RWPE1 (cell line): ENCODE measurements around the gene TPBGL.
A peak's percentile ranks its signal among the peaks of the same experiment; 100 is the strongest.

Experiments used
- CTCF ChIA-PET: fragments of 350-600 bp; sonication (Branson Sonifier 250); formaldehyde crosslinking; extraction: SDS; loops from one replicate; lab custom pipeline; 2021; lab: Yijun Ruan, JAX
- POLR2A ChIA-PET: fragments of 400-600 bp; formaldehyde crosslinking; extraction: SDS; loops from one replicate; lab custom pipeline; 2020; ENCODE audit warnings: antibody characterized with exemption; ENCODE audit not compliant: low non-redundant PET; lab: Yijun Ruan, JAX
- DNase-seq: peaks from one replicate; pipeline ENCODE4 v3.0.0; 2012; ENCODE audit warnings: low spot score
- H3K27ac ChIP-seq: fragments of 450-650 bp; 2 replicates; pipeline ENCODE4 v1.5.1; 2017
- TF ChIP-seq, protein P1 (sequence below): fragments of 450-650 bp; conservative IDR thresholded peaks from 2 replicates; pipeline ENCODE4 v1.5.1; 2017; ENCODE audit warnings: low read depth, mild to moderate bottlenecking

TPBGL gene

DNA sequence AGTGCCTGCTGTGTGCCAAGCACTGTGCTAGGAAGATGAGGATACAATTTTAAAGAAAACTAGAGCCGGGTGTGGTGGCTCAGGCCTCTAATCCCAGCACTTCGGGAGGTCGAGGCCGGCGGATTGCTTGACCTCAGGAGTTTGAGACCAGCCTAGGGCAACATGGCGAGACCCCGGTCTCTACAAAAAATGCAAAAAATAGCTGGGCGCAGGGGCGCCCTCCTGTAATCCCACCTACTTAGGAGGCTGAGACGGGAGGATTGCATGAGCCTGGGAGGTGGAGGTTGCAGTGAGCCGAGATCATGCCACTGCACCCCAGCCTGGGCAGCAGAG, 8.3 kb downstream of the TPBGL start:
- no peak for DNase-seq
- CTCF ChIA-PET: interaction anchor here (0.6 to 2.9 kb wide), 31 partner anchors 7 to 1204 kb away, joined by 3 to 48 read pairs (median 4); no protein-coding TSS in a partner anchor
- TF ChIP-seq, protein P1, sequence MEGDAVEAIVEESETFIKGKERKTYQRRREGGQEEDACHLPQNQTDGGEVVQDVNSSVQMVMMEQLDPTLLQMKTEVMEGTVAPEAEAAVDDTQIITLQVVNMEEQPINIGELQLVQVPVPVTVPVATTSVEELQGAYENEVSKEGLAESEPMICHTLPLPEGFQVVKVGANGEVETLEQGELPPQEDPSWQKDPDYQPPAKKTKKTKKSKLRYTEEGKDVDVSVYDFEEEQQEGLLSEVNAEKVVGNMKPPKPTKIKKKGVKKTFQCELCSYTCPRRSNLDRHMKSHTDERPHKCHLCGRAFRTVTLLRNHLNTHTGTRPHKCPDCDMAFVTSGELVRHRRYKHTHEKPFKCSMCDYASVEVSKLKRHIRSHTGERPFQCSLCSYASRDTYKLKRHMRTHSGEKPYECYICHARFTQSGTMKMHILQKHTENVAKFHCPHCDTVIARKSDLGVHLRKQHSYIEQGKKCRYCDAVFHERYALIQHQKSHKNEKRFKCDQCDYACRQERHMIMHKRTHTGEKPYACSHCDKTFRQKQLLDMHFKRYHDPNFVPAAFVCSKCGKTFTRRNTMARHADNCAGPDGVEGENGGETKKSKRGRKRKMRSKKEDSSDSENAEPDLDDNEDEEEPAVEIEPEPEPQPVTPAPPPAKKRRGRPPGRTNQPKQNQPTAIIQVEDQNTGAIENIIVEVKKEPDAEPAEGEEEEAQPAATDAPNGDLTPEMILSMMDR: peak; percentile 48
- no peak overlapping the region for H3K27ac ChIP-seq
- POLR2A ChIA-PET: no interaction called here

DNA sequence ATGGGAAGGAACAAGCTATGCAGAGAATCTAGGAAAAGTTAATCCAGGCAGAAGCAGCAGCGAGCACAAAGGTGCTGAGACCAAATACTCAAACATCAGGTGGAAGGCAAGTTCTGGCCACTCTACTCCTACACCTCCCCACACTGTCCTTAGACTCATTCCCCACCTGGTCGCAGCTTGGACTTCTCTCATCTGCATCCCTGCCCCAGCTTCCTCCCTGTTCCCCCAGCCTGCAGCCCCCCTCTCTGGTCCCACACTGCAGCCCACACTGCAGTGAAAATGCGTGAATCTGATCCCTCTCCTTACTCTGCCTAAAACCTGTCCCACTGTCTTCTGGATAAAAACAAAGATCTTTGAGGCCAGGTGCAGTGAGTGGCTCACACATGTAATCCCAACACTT, 9.1 kb downstream of the TPBGL start:
- CTCF ChIA-PET: interaction anchor here (1.9 to 2.9 kb wide), 3 partner anchors 8 to 227 kb away, joined by 6 to 48 read pairs (median 15); no protein-coding TSS in a partner anchor

DNA sequence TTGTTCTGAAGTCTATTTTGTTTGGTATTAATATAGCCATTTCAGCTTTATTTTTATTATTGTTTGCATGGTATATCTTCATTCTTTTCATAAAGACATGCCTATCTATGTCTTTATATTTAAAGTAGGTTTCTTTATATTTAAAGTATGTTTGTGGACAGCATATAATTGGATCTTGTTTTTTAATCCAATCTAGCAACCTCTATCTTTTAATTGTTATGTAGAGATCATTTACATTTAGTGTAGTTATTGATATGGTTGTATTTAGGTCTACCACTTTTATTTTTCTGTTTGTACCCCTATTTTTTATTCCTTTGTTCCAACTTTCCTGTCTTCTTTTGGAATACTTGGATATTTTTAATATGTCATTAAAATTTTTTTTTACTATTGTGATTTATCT, 13.8 kb downstream of the TPBGL start:
- H3K27ac ChIP-seq: no peak overlapping the region
- ChIA-PET CTCF (interaction anchor here (1.5 kb wide), 1 partner anchor 25 kb away, joined by 3 read pairs; no protein-coding TSS in a partner anchor), POLR2A (interaction anchor here (0.7 kb wide), 1 partner anchor 34 kb away, joined by 3 read pairs; no protein-coding TSS in a partner anchor)
- no peak for DNase-seq
- TF ChIP-seq, protein P1: no peak

More for the DNA sequence above, 9.1 kb downstream of the TPBGL start:
- POLR2A ChIA-PET: no interaction called here
- TF ChIP-seq, protein P1: no peak
- no peak overlapping the region for H3K27ac ChIP-seq
- DNase-seq: no peak

DNA sequence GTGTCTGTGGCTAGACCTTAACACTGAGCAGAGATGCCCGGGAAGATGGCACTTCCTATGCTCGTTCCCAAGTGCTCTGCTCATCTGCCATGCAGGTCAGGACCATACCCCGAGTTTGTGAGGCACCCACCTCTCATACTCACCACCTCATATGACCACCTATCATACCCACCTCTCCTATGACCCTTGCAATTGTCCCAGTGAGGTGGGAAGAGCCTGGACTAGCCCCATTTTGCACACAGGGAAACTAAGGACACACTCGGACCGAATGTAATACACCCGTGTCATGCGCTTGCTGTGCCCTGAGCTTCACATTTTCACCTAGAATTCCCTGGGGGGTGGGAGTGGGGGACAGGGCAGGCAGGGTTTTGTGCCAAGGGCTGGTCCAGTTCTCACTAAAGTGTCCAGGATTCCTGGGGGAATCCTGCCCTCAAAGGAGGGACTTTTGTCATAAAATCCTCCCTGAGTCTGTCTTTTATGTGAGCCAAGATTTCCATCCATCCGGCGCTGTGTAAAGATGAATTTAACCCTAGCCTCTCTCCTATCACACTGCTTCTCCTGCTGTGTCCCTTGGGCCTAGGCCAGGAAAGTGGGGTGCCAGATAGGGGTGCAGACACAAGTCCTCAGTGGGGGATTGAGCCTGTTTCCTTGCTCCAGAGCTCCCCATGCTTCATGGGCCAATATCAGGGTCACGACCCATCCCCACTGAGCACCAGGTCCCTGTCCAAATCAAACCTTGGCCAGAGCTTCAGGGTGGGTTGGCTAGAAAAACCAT, 20.0 kb downstream of the TPBGL start:
- no peak for DNase-seq
- CTCF ChIA-PET: no interaction called here
- POLR2A ChIA-PET: no interaction called here
- H3K27ac ChIP-seq: no peak overlapping the region
- TF ChIP-seq, protein P1: no peak

DNA sequence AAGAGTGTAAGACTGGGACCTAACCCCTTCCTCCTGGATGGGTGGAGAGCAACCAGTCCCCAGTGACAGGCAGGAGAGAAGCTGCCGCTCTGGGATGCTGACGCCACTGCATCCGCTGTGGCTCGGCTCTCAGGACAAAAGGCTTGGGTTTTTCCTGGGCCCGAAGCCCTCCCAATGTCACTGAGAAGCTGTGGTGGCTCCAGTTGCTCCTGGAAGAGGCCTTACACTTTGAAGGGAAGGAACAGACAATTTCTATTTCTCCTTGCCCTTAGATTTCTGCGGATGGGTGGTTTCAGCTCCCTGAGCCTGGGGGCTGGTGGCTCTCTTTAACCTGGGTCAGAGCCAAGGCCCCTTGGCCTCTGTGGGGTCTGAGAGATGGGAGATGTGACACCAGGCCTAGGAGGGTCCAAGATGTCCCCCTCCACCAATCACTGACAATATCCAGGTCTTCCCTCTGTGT, 21.4 kb downstream of the TPBGL start:
- H3K27ac ChIP-seq: no peak overlapping the region
- ChIA-PET CTCF (no interaction called here), POLR2A (no interaction called here)
- TF ChIP-seq, protein P1: no peak
- DNase-seq: no peak

DNA sequence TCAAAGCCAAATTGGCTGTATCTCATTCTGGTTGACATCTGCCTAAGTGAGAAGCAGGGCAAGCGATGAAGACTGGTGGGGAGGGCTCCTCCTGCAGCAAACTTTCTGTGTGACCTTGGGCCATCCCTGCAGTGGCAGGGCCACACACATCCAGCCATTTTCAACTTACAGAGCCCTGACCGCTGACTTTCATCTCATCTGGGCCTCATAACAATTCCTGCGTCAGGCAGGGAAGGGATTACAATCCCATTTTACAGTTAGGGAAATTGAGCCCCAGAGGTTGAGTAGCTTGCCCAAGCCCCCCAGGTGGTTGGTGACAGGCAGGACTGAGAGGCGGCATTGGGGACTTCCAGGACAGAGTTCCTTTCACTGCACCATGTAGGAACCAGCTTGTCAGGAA, 21.9 kb downstream of the TPBGL start:
- POLR2A ChIA-PET: no interaction called here
- DNase-seq: no peak
- CTCF ChIA-PET: interaction anchor here (2.8 kb wide), 1 partner anchor 14 kb away, joined by 10 read pairs; no protein-coding TSS in a partner anchor
- TF ChIP-seq, protein P1: no peak
- no peak overlapping the region for H3K27ac ChIP-seq
